ENCODE data around the gene PHLPP1.

GRCh38 chr18:62710417-62710816 is 4.9 kb upstream of the PHLPP1 start:
- TF ChIP-seq, protein P1, sequence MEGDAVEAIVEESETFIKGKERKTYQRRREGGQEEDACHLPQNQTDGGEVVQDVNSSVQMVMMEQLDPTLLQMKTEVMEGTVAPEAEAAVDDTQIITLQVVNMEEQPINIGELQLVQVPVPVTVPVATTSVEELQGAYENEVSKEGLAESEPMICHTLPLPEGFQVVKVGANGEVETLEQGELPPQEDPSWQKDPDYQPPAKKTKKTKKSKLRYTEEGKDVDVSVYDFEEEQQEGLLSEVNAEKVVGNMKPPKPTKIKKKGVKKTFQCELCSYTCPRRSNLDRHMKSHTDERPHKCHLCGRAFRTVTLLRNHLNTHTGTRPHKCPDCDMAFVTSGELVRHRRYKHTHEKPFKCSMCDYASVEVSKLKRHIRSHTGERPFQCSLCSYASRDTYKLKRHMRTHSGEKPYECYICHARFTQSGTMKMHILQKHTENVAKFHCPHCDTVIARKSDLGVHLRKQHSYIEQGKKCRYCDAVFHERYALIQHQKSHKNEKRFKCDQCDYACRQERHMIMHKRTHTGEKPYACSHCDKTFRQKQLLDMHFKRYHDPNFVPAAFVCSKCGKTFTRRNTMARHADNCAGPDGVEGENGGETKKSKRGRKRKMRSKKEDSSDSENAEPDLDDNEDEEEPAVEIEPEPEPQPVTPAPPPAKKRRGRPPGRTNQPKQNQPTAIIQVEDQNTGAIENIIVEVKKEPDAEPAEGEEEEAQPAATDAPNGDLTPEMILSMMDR (IDR thresholded peaks at IDR 0.05), result no peak
- no peak for TF ChIP-seq POLR2AphosphoS5 (IDR thresholded peaks at IDR 0.05)
- TF ChIP-seq EP300 (IDR thresholded peaks at IDR 0.05), result no peak

Measured in stomach (tissue), 4 donors.